Stimulated activated effector memory CD8-positive, alpha-beta T cell treated with anti-CD3 and anti-CD28 coated beads, Interleukin-12 subunit alpha, Interleukin-12 subunit beta, amount 100 ng/mL, for 72 hours (primary cell): ENCODE results near the gene SSX4.
"Not testable (repeated sequence)": the region's sequence is repeated elsewhere in the genome, so short reads cannot be mapped to it uniquely, and the experiment has no call there.

Source experiments
- ATAC-seq: fragments of 150-1000 bp; cut with Tn5 transposase; 2 replicates; pipeline ENCODE4 v1.10.0; 2021
- DNase-seq, 2 donors: peaks; one replicate each; pipeline ENCODE4 v3.0.0; 2021 to 2022; ENCODE audit warnings: low spot score in 2 of 2
- H3K27ac Mint-ChIP-seq: one replicate; pipeline ENCODE4 v1.8.0; 2022; ENCODE audit warnings: mild to moderate bottlenecking, mixed read lengths
- H3K36me3 Mint-ChIP-seq: one replicate; pipeline ENCODE4 v1.8.0; 2022; ENCODE audit warnings: mild to moderate bottlenecking, mixed read lengths
- H3K4me1 Mint-ChIP-seq: one replicate; pipeline ENCODE4 v1.8.0; 2022; ENCODE audit warnings: mixed read lengths
- H3K4me3 Mint-ChIP-seq: one replicate; pipeline ENCODE4 v1.8.0; 2022; ENCODE audit warnings: mild to moderate bottlenecking, mixed read lengths
- H3K9me3 Mint-ChIP-seq: one replicate; pipeline ENCODE4 v1.8.0; 2022; ENCODE audit warnings: mixed read lengths

The SSX4 gene, protein sequence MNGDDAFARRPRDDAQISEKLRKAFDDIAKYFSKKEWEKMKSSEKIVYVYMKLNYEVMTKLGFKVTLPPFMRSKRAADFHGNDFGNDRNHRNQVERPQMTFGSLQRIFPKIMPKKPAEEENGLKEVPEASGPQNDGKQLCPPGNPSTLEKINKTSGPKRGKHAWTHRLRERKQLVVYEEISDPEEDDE

DNA sequence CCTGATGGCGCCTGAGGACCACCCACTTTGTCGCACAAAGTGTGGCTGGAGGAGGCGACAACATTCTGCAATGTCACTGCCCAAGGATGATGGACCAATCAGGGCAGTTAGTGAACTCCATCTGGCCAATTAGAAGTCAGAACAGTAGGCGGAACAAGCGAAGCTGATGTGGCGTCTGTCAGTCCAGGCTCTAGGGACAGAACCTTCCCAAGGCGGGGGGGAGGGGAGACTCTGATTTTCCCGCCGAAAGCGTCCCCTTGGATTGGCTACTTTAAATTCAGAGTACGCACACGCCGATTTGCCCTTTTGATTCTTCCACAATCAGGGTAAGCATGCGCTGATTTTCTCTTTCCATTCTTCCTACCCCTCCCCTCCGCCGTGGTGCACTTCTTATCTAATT is at the start of gene SSX4:
Gene SSX4 (plus strand): TSS at position 301 of the 400 bp plus-strand sequence. CDS start 515 bp downstream, outside the sequence.
- not testable (repeated sequence) for H3K36me3 Mint-ChIP-seq, H3K4me3 Mint-ChIP-seq, H3K4me1 Mint-ChIP-seq, DNase-seq, ATAC-seq, H3K9me3 Mint-ChIP-seq, H3K27ac Mint-ChIP-seq

DNA sequence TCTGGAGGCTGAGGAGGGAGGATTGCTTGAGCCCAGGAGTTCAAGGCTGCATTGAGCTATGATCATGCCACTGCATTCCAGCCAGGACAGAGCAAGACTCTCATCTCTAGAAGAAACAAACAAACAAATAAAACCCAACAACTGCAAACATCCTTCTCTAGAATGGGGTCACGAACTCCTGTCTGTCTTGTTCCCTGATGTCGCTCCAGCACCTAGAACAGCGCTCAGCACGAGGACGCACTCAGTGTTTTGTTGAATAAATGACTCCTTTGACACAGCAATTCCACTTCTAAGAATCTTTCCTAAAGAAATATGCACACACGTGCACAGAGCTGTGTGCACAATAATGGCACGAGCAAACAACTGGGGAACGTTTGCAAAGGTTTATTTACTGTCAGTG is 37.3 kb upstream of the SSX4 start:
- not testable (repeated sequence) for H3K9me3 Mint-ChIP-seq, H3K27ac Mint-ChIP-seq, H3K4me1 Mint-ChIP-seq, H3K4me3 Mint-ChIP-seq, ATAC-seq, DNase-seq, H3K36me3 Mint-ChIP-seq

DNA sequence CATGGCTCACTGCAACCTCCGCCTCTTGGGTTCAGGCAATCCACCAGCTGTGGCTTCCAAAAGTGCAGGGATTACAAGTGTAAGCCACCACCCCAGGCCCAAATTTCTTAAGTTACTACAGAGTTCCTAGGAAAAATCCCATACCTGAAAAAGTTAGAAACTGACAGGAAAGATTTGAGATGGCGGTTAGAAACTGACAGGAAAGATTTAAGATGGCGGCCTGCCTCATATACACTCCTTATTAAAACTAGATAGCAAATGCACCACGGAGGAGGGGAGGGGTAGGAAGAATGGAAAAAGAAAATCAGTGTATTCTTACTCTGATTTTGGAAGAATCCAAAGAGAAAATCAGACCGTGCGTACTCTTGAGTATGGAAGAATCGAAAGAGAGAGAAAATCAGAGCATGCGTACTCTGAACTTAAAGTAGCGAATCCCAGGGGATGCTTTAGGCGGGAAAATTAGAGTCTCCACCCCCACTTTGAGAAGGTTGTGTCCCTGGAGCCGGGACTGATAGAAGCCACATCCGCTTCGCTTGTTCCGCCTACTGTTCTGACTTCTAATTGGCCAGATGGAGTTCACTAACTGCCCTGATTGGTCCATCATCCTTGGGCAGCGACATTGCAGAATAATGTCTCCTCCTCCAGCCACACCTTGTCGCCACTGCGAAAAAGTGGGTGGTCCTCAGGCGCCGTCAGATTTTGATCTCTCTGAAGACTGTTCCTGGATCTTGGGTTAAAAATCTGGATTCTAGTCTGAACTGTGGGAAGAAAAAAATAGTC is 26.8 kb upstream of the SSX4 start, which contains the start of gene SSX3:
Gene SSX3 (minus strand): TSS at position 389 of the 780 bp plus-strand sequence. CDS start 1,454 bp downstream, outside the sequence.
- not testable (repeated sequence) for H3K4me1 Mint-ChIP-seq, H3K27ac Mint-ChIP-seq, ATAC-seq, DNase-seq, H3K4me3 Mint-ChIP-seq, H3K9me3 Mint-ChIP-seq, H3K36me3 Mint-ChIP-seq

DNA sequence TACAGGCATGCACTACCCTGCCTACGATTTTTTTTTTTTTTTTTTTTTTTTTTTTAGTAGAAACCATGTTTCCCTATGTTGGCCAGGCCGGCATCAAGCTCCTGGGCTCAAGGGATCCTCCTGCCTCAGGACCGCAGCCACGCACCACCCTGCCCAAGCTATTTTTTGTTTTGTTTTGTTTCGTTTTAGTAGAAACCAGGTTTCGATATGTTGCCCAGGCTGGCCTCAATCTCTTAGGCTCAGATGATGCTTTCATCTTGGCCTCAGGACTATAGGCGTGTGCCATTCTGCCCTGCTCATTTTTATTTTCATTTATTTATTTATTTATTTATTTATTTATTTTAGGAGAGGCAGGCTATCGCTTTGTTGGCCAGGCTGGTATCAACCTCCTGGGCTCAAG is 25.7 kb upstream of the SSX4 start:
- no peak overlapping the region for H3K27ac Mint-ChIP-seq
- DNase-seq (no peak), ATAC-seq (no peak)
- H3K9me3 Mint-ChIP-seq, result no peaks in the 10 kb centered on the region
- no peak overlapping the region for H3K4me3 Mint-ChIP-seq
- no peaks in the 10 kb centered on the region for H3K4me1 Mint-ChIP-seq
- H3K36me3 Mint-ChIP-seq, result no peaks in the 10 kb centered on the region

DNA sequence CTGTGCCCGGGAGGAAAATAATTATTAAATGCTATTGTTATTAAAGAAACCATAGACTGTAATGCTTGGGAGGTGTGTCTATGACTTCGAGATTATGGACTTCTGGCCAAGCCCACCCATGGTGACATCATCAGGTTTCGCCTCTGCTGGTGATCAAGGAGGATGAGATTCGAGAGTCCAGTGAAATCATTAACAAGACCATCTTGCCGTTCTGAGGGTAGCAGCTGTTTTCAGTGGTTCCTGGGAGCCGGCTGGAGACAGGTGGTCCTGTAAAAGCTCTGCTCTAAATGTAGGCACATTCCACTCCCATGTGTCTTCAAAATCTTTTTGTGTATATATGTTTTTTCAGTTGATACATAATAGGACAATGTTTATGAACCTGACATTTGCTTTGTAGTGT is 24.1 kb upstream of the SSX4 start:
- ATAC-seq, H3K4me1 Mint-ChIP-seq, H3K27ac Mint-ChIP-seq, H3K9me3 Mint-ChIP-seq, H3K36me3 Mint-ChIP-seq, H3K4me3 Mint-ChIP-seq, DNase-seq: not testable (repeated sequence)

DNA sequence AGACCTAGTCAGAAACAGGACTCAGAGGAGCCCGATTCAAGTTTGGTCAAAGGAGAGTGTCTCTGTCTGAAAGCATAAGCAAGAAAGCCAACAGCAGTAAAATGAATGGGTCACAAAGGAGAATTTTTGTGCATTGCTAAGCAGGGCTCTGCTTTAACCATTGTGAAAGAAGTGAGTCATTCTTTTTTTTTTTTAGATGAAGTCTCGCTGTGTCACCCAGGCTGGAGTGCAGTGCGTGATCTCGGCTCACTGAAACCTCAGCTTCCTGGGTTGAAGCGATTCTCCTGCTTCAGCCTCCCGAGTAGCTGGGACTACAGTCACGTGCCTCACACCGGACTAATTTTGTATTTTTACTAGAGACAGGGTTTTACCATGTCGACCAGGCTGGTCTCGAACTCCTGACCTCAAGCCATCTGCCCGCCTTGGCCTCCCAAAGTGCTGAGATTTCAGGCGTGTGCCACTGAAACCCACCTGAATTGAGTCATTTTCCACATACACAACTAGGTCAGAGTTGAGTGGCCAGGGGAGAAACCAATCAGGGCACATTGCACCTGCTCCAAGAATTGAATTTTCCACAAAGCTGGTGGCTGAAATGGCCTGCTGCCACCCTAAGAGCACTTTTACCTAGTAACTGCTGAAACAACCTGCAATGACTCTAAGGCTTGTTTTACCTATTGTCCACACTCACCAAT is 15.5 kb upstream of the SSX4 start:
- H3K4me1 Mint-ChIP-seq, H3K4me3 Mint-ChIP-seq, H3K36me3 Mint-ChIP-seq, H3K9me3 Mint-ChIP-seq, DNase-seq, H3K27ac Mint-ChIP-seq: not testable (repeated sequence)
- ATAC-seq, result peak; percentile 98

DNA sequence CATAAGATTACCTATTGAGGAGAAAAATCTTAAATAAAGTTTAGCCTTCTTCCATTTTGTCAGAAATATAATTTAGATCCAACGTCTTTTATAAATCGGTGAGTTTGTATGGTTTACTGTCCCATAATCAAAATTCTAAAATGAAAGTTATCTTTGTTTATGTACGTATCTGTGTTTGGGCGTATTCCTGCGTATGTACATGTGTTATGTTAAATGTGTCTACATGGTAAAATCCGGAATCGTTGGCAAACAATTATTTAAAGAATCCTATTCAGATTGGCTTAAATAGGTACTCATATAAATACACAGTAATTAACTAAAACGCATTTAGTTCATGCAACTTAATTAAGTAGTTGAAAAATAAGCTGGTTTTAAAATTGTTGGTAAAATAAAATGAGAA is 12.9 kb upstream of the SSX4 start:
- not testable (repeated sequence) for H3K9me3 Mint-ChIP-seq, H3K4me1 Mint-ChIP-seq, H3K4me3 Mint-ChIP-seq, DNase-seq, H3K27ac Mint-ChIP-seq, ATAC-seq, H3K36me3 Mint-ChIP-seq

DNA sequence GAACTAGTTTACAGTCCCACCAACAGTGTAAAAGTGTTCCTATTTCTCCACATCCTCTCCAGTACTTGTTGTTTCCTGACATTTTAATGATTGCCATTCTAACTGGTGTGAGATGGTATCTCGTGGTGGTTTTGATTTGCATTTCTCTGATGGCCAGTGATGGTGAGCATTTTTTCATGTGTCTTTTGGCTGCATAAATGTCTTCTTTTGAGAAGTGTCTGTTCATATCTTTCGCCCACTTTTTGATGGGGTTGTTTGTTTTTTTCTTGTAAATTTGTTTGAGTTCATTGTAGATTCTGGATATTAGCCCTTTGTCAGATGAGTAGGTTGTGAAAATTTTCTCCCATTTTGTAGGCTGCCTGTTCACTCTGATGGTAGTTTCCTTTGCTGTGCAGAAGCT is 13.6 kb downstream of the SSX4 start:
- ATAC-seq, DNase-seq, H3K4me3 Mint-ChIP-seq, H3K4me1 Mint-ChIP-seq, H3K9me3 Mint-ChIP-seq, H3K36me3 Mint-ChIP-seq, H3K27ac Mint-ChIP-seq: not testable (repeated sequence)

DNA sequence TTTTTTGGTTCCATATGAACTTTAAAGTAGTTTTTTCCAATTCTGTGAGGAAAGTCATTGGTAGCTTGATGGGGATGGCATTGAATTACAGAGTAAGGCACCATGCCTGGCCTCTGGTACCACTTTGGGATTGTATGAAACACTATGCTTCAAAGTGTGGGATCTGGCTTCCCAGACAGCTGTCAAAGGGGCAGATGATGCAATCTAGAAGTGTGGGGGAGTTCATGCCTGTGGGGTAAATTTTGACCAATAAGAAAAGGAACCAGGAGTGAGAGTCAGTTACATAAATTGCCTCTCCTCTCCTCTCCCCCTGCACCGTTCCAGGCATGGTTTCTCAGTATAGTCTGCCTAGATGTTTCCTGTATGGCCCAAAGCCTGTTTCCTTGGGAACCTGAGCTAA is 14.5 kb downstream of the SSX4 start:
- not testable (repeated sequence) for H3K9me3 Mint-ChIP-seq, H3K4me1 Mint-ChIP-seq, ATAC-seq, DNase-seq, H3K36me3 Mint-ChIP-seq, H3K27ac Mint-ChIP-seq, H3K4me3 Mint-ChIP-seq

DNA sequence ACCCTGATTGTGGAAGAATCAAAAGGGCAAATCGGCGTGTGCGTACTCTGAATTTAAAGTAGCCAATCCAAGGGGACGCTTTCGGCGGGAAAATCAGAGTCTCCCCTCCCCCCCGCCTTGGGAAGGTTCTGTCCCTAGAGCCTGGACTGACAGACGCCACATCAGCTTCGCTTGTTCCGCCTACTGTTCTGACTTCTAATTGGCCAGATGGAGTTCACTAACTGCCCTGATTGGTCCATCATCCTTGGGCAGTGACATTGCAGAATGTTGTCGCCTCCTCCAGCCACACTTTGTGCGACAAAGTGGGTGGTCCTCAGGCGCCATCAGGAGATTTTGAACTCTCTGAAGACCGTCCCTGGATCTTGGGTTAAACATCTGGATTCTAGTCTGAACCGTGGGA is 28.5 kb downstream of the SSX4 start, which contains the start of gene SSX4B:
Gene SSX4B (minus strand): TSS at position 101 of the 400 bp plus-strand sequence. CDS start 588 bp downstream, outside the sequence.
- not testable (repeated sequence) for H3K4me1 Mint-ChIP-seq, ATAC-seq, H3K36me3 Mint-ChIP-seq, DNase-seq, H3K9me3 Mint-ChIP-seq, H3K27ac Mint-ChIP-seq, H3K4me3 Mint-ChIP-seq

DNA sequence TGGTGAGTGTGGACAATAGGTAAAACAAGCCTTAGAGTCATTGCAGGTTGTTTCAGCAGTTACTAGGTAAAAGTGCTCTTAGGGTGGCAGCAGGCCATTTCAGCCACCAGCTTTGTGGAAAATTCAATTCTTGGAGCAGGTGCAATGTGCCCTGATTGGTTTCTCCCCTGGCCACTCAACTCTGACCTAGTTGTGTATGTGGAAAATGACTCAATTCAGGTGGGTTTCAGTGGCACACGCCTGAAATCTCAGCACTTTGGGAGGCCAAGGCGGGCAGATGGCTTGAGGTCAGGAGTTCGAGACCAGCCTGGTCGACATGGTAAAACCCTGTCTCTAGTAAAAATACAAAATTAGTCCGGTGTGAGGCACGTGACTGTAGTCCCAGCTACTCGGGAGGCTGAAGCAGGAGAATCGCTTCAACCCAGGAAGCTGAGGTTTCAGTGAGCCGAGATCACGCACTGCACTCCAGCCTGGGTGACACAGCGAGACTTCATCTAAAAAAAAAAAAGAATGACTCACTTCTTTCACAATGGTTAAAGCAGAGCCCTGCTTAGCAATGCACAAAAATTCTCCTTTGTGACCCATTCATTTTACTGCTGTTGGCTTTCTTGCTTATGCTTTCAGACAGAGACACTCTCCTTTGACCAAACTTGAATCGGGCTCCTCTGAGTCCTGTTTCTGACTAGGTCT is 43.8 kb downstream of the SSX4 start:
- H3K27ac Mint-ChIP-seq, DNase-seq, H3K4me3 Mint-ChIP-seq, H3K4me1 Mint-ChIP-seq, H3K36me3 Mint-ChIP-seq, H3K9me3 Mint-ChIP-seq: not testable (repeated sequence)
- ATAC-seq, result peak; percentile 97

DNA sequence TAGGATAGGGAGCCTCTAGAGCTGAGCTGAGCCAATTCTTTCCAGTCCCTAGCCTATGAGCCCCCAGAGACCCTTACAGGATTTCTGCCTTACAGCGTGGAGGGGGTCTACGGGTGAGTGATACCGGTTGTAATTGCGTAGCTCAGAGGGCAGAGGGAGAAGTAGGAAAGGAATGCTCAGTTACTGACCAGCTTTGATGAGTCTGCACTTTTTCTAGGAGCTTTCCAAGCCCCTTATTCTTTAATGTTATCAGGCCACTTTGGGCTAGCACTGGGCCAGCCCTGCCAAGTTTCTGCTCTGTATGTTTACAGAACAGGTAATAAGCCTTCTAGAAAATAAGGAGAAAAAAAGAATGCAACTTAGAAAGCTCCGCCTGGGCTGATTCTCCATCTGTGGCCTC is 46.3 kb downstream of the SSX4 start:
- ATAC-seq, H3K36me3 Mint-ChIP-seq, H3K27ac Mint-ChIP-seq, H3K4me1 Mint-ChIP-seq, H3K4me3 Mint-ChIP-seq, DNase-seq, H3K9me3 Mint-ChIP-seq: not testable (repeated sequence)

DNA sequence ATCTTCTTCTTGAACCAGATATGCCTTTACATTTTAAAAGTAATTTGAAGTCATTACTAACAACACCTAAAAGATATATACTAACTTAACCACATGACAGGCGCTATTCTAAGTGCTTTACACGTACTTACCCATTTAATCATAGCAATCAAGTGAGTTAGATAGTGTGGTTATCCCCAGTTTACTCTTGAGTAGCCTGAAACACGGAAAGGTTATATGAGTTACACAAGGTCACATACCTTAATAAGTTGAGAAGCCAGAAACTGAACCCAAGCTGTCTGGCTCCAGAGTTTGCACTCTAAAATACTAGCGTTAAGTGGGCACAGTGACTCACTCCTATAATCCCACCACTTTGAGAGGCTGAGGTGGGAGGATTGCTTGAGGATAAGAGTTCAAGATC is 46.8 kb downstream of the SSX4 start:
- not testable (repeated sequence) for H3K36me3 Mint-ChIP-seq, H3K9me3 Mint-ChIP-seq, DNase-seq, ATAC-seq, H3K27ac Mint-ChIP-seq, H3K4me3 Mint-ChIP-seq
- peaks cover 10% of the 10 kb centered on the region for H3K4me1 Mint-ChIP-seq

DNA sequence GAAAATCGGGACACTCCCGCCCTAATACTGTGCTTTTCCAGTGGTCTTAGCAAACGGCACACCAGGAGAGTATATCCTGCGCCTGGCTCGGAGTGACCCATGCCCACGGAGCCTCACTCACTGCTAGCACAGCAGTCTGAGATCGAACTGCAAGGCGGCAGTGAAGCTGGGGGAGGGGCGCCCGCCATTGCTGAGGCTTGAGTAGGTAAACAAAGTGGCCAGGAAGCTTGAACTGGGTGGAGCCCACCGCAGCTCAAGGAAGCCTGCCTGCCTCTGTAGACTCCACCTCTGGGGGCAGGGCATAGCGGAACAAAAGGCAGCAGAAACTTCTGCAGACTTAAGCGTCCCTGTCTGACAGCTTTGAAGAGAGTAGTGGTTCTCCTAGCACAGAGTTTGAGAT is 50.4 kb downstream of the SSX4 start:
- DNase-seq, H3K9me3 Mint-ChIP-seq, H3K36me3 Mint-ChIP-seq, H3K27ac Mint-ChIP-seq, ATAC-seq, H3K4me3 Mint-ChIP-seq: not testable (repeated sequence)
- H3K4me1 Mint-ChIP-seq, result peaks cover 10% of the 10 kb centered on the region
